HepG2 (cell line): Measurements from ENCODE around the gene PARD3. TPM values are rescaled to one million over a fixed set of nuclear protein-coding genes. Genes with fewer than 3 reads are reported as not detected.
A peak's percentile ranks its signal among the peaks of the same experiment; 100 is the strongest.

Experiments
- ARNT ChIP-seq: fragments of 450-650 bp; IDR thresholded peaks from 2 replicates; pipeline ENCODE4 v1.6.1; 2017
- DNMT3B ChIP-seq: conservative IDR thresholded peaks from 2 replicates; pipeline ENCODE4 v1.6.1; 2016; ENCODE audit warnings: missing biosample characterization, control low read depth
- ELF3 ChIP-seq: IDR thresholded peaks from 2 replicates; pipeline ENCODE4 v1.6.1; 2016; ENCODE audit warnings: missing genetic modification reagents, missing compliant biosample characterization
- MED1 ChIP-seq: sonication (generic); formaldehyde crosslinking; IDR thresholded peaks from 2 replicates; pipeline ENCODE4 v1.4.0; 2020; ENCODE audit warnings: missing genetic modification reagents
- NFATC3 ChIP-seq: sonication (generic); formaldehyde crosslinking; IDR thresholded peaks from 2 replicates; pipeline ENCODE4 v1.5.1; 2020; ENCODE audit warnings: mild to moderate bottlenecking, missing genetic modification reagents
- NR2C2 ChIP-seq: sonication (generic); formaldehyde crosslinking; IDR thresholded peaks from 2 replicates; pipeline ENCODE4 v1.4.0; 2020; ENCODE audit warnings: missing genetic modification reagents, mild to moderate bottlenecking, moderate library complexity, borderline replicate concordance
- RFX3 ChIP-seq: IDR thresholded peaks from 2 replicates; pipeline ENCODE4 v1.6.1; 2016; ENCODE audit warnings: missing biosample characterization, missing genetic modification reagents
- ZNF121 ChIP-seq: sonication (generic); formaldehyde crosslinking; IDR thresholded peaks from 2 replicates; pipeline ENCODE4 v1.5.0; 2020; ENCODE audit warnings: mild to moderate bottlenecking, missing genetic modification reagents
- ZNF20 ChIP-seq: sonication (generic); formaldehyde crosslinking; IDR thresholded peaks from 2 replicates; pipeline ENCODE4 v1.4.0; 2020; ENCODE audit warnings: mild to moderate bottlenecking, moderate library complexity, missing genetic modification reagents
- ZNF253 ChIP-seq: sonication (generic); formaldehyde crosslinking; IDR thresholded peaks from 2 replicates; pipeline ENCODE4 v1.8.0; 2022; ENCODE audit warnings: mild to moderate bottlenecking, missing genetic modification reagents, borderline replicate concordance
- ZNF263 ChIP-seq: sonication (generic); formaldehyde crosslinking; IDR thresholded peaks from 2 replicates; pipeline ENCODE4 v1.4.0; 2020; ENCODE audit warnings: missing genetic modification reagents
- ZNF782 ChIP-seq: sonication (generic); formaldehyde crosslinking; IDR thresholded peaks from 2 replicates; pipeline ENCODE4 v1.4.0; 2020; ENCODE audit warnings: missing genetic modification reagents, mild to moderate bottlenecking, borderline replicate concordance
- polyA plus RNA-seq, 8 experiments: library from polyadenylated mRNA; depleted of rRNA in 3 of 8; stranded (reverse) in 7 of 8; unstranded in 1 of 8; fragments of >200 nt; fragmentation: Illumina TruSeq in 4 of 8; extraction: Trizol in 4 of 8; gene quantifications; 2 replicates each; pipeline versions ENCODE4 v1.2.1 to v1.2.3, GENCODE V29; 2011 to 2016; ENCODE audit warnings: low read depth in 4 of 8, missing spikeins in 1 of 8, mixed read lengths in 1 of 8; ENCODE audit not compliant: insufficient read depth in 1 of 8
- total RNA-seq, 5 experiments: library from RNA; depleted of rRNA; stranded (reverse); fragments of >200 nt; fragmentation: Illumina TruSeq; extraction: Trizol; gene quantifications; 2 replicates each; pipeline ENCODE4 v1.2.3, GENCODE V29; 2016; ENCODE audit warnings: low read depth in 1 of 5
- TF ChIP-seq, protein P1 (sequence below): conservative IDR thresholded peaks from 2 replicates; pipeline ENCODE4 v1.6.1; 2018; ENCODE audit warnings: missing genetic modification reagents
- TF ChIP-seq, protein P2 (sequence below): sonication (generic); formaldehyde crosslinking; IDR thresholded peaks from 2 replicates; pipeline ENCODE4 v1.4.0; 2020; ENCODE audit warnings: mild to moderate bottlenecking, missing genetic modification reagents
- TF ChIP-seq, protein P3 (sequence below): IDR thresholded peaks from 2 replicates; pipeline ENCODE4 v1.6.1; 2016; ENCODE audit warnings: low read depth
- TF ChIP-seq, protein P4 (sequence below): sonication (generic); formaldehyde crosslinking; IDR thresholded peaks from 2 replicates; pipeline ENCODE4 v1.4.0; 2020; ENCODE audit warnings: missing genetic modification reagents
- TF ChIP-seq, protein P5 (sequence below): sonication (generic); formaldehyde crosslinking; IDR thresholded peaks from 2 replicates; pipeline ENCODE4 v1.4.0; 2020; ENCODE audit warnings: mild to moderate bottlenecking, missing genetic modification reagents
- TF ChIP-seq, protein P6 (sequence below): sonication (generic); formaldehyde crosslinking; IDR thresholded peaks from 2 replicates; pipeline ENCODE4 v1.9.0; 2022; ENCODE audit warnings: low read depth, missing genetic modification reagents
- TF ChIP-seq, protein P7 (sequence below): sonication (generic); formaldehyde crosslinking; IDR thresholded peaks from 2 replicates; pipeline ENCODE4 v1.4.0; 2020; ENCODE audit warnings: missing genetic modification reagents

PARD3 gene
- total and polyA plus RNA-seq, 2 of the 13 experiments (the other 11 are each of a cell fraction or from before 2014, with no cell fraction given) = 40.9 to 60.0 TPM

DNA sequence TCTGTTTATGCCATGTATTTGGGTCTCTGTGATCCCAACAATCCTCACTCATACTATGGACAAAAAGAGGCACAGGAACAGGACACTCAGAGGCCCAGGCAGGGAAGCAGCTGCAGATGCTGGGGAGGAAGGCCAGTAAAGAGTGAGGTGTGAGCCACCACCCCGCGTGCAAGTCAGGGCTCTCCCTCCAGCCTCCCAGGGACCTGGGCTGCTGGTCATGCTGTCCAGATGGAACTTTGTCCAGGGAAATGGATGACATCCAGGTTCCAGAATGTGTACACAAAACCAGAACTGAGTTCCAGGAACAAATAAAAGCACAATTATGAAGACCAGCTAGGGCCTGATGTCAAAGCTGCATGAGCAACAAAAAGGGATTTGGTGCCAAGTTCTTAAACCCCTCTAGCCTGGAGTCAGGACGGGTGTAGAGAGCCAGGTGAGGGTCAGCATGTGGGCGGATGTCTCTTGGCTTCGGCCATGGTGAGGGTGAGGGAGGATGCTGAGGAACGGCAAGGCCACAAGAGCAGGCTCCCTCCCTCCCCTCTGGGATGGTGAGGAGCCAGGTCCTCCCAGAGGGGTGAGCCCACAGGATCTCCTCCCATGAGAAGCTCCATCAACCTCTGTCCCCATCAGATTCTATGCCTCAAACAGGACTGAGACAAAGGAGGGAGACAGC is 739.7 kb downstream of the PARD3 start (continued):
- TF ChIP-seq ELF3 (CRISPR knock-in tag) = peak; percentile 39; the same call in 1 of the 2 replicates
- TF ChIP-seq MED1 (CRISPR knock-in tag) = peak; percentile 40; the same call in 1 of the 2 replicates
- TF ChIP-seq, protein P1, sequence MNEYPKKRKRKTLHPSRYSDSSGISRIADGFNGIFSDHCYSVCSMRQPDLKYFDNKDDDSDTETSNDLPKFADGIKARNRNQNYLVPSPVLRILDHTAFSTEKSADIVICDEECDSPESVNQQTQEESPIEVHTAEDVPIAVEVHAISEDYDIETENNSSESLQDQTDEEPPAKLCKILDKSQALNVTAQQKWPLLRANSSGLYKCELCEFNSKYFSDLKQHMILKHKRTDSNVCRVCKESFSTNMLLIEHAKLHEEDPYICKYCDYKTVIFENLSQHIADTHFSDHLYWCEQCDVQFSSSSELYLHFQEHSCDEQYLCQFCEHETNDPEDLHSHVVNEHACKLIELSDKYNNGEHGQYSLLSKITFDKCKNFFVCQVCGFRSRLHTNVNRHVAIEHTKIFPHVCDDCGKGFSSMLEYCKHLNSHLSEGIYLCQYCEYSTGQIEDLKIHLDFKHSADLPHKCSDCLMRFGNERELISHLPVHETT = no peak
- TF ChIP-seq DNMT3B = no peak
- TF ChIP-seq NFATC3 = no peak
- TF ChIP-seq, protein P2, sequence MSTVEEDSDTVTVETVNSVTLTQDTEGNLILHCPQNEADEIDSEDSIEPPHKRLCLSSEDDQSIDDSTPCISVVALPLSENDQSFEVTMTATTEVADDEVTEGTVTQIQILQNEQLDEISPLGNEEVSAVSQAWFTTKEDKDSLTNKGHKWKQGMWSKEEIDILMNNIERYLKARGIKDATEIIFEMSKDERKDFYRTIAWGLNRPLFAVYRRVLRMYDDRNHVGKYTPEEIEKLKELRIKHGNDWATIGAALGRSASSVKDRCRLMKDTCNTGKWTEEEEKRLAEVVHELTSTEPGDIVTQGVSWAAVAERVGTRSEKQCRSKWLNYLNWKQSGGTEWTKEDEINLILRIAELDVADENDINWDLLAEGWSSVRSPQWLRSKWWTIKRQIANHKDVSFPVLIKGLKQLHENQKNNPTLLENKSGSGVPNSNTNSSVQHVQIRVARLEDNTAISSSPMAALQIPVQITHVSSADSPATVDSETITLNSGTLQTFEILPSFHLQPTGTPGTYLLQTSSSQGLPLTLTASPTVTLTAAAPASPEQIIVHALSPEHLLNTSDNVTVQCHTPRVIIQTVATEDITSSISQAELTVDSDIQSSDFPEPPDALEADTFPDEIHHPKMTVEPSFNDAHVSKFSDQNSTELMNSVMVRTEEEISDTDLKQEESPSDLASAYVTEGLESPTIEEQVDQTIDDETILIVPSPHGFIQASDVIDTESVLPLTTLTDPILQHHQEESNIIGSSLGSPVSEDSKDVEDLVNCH (CRISPR knock-in tag) = no peak
- no peak for TF ChIP-seq ZNF253 (CRISPR knock-in tag)
- no peak for TF ChIP-seq ZNF20
- TF ChIP-seq, protein P3, sequence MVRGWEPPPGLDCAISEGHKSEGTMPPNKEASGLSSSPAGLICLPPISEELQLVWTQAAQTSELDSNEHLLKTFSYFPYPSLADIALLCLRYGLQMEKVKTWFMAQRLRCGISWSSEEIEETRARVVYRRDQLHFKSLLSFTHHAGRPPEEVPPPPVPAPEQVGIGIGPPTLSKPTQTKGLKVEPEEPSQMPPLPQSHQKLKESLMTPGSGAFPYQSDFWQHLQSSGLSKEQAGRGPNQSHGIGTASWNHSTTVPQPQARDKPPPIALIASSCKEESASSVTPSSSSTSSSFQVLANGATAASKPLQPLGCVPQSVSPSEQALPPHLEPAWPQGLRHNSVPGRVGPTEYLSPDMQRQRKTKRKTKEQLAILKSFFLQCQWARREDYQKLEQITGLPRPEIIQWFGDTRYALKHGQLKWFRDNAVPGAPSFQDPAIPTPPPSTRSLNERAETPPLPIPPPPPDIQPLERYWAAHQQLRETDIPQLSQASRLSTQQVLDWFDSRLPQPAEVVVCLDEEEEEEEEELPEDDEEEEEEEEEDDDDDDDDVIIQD (CRISPR knock-in tag) = peak; percentile 43; the same call in 1 of the 2 replicates
- TF ChIP-seq, protein P4, sequence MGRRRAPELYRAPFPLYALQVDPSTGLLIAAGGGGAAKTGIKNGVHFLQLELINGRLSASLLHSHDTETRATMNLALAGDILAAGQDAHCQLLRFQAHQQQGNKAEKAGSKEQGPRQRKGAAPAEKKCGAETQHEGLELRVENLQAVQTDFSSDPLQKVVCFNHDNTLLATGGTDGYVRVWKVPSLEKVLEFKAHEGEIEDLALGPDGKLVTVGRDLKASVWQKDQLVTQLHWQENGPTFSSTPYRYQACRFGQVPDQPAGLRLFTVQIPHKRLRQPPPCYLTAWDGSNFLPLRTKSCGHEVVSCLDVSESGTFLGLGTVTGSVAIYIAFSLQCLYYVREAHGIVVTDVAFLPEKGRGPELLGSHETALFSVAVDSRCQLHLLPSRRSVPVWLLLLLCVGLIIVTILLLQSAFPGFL = no peak
- no peak for TF ChIP-seq ZNF121 (CRISPR knock-in tag)
- TF ChIP-seq ZNF782 (CRISPR knock-in tag) = no peak
- TF ChIP-seq, protein P5, sequence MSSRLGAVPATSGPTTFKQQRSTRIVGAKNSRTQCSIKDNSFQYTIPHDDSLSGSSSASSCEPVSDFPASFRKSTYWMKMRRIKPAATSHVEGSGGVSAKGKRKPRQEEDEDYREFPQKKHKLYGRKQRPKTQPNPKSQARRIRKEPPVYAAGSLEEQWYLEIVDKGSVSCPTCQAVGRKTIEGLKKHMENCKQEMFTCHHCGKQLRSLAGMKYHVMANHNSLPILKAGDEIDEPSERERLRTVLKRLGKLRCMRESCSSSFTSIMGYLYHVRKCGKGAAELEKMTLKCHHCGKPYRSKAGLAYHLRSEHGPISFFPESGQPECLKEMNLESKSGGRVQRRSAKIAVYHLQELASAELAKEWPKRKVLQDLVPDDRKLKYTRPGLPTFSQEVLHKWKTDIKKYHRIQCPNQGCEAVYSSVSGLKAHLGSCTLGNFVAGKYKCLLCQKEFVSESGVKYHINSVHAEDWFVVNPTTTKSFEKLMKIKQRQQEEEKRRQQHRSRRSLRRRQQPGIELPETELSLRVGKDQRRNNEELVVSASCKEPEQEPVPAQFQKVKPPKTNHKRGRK = no peak
- 0 out of 2 replicates have a peak, but pooled peaks have one; percentile 34 for TF ChIP-seq ZNF263 (CRISPR knock-in tag)
- TF ChIP-seq NR2C2 (CRISPR knock-in tag) = no peak
- TF ChIP-seq, protein P6, sequence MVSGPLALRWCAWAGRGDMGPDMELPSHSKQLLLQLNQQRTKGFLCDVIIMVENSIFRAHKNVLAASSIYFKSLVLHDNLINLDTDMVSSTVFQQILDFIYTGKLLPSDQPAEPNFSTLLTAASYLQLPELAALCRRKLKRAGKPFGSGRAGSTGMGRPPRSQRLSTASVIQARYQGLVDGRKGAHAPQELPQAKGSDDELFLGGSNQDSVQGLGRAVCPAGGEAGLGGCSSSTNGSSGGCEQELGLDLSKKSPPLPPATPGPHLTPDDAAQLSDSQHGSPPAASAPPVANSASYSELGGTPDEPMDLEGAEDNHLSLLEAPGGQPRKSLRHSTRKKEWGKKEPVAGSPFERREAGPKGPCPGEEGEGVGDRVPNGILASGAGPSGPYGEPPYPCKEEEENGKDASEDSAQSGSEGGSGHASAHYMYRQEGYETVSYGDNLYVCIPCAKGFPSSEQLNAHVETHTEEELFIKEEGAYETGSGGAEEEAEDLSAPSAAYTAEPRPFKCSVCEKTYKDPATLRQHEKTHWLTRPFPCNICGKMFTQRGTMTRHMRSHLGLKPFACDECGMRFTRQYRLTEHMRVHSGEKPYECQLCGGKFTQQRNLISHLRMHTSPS (CRISPR knock-in tag) = no peak
- TF ChIP-seq RFX3 (CRISPR knock-in tag) = no peak
- no peak for TF ChIP-seq ARNT
- TF ChIP-seq, protein P7, sequence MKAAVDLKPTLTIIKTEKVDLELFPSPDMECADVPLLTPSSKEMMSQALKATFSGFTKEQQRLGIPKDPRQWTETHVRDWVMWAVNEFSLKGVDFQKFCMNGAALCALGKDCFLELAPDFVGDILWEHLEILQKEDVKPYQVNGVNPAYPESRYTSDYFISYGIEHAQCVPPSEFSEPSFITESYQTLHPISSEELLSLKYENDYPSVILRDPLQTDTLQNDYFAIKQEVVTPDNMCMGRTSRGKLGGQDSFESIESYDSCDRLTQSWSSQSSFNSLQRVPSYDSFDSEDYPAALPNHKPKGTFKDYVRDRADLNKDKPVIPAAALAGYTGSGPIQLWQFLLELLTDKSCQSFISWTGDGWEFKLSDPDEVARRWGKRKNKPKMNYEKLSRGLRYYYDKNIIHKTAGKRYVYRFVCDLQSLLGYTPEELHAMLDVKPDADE (CRISPR knock-in tag) = no peak
